ENCODE measurements around the gene ASXL3. TPM values are rescaled to one million over a fixed set of nuclear protein-coding genes. Genes with fewer than 3 reads are reported as not detected.

The ASXL3 gene
- polyA plus RNA-seq, 1 donor from 2014 or later = 15.2 TPM

GRCh38 chr18:33603454-33603853 lies 25.4 kb downstream of the ASXL3 start:
- H2AFZ ChIP-seq (ENCODE audit: low read depth, low read length) = no peak overlapping the region
- no peak overlapping the region for H3K9ac ChIP-seq (ENCODE audit: low read length)
- peaks cover 49% of the 10 kb centered on the region for H3K79me2 ChIP-seq (replicated peaks; ENCODE audit: insufficient read depth, low read length)
- H3F3A ChIP-seq (ENCODE audit: insufficient read depth, low read length, poor library complexity, severe bottlenecking) = no peaks in the 10 kb centered on the region
- H4K20me1 ChIP-seq (ENCODE audit: insufficient read depth) = no peaks in the 10 kb centered on the region
- H3K9me2 ChIP-seq (ENCODE audit: insufficient read depth, low read length) = no peaks in the 10 kb centered on the region
- TF ChIP-seq EZH2 (IDR thresholded peaks at IDR 0.05; ENCODE audit: borderline replicate concordance, insufficient read depth, low read length, poor library complexity, severe bottlenecking) (no peak), POLR2AphosphoS5 (IDR thresholded peaks at IDR 0.05) (no peak), RAD21 (conservative IDR thresholded peaks at IDR 0.05) (no peak), TAF1 (IDR thresholded peaks at IDR 0.05; ENCODE audit: low read depth) (no peak), EP300 (conservative IDR thresholded peaks at IDR 0.05; ENCODE audit: poor library complexity, severe bottlenecking) (no peak), SMC3 (conservative IDR thresholded peaks at IDR 0.05; ENCODE audit: poor library complexity) (no peak), MXI1 (conservative IDR thresholded peaks at IDR 0.05; ENCODE audit: poor library complexity, severe bottlenecking) (no peak)
- TF ChIP-seq, protein P1, sequence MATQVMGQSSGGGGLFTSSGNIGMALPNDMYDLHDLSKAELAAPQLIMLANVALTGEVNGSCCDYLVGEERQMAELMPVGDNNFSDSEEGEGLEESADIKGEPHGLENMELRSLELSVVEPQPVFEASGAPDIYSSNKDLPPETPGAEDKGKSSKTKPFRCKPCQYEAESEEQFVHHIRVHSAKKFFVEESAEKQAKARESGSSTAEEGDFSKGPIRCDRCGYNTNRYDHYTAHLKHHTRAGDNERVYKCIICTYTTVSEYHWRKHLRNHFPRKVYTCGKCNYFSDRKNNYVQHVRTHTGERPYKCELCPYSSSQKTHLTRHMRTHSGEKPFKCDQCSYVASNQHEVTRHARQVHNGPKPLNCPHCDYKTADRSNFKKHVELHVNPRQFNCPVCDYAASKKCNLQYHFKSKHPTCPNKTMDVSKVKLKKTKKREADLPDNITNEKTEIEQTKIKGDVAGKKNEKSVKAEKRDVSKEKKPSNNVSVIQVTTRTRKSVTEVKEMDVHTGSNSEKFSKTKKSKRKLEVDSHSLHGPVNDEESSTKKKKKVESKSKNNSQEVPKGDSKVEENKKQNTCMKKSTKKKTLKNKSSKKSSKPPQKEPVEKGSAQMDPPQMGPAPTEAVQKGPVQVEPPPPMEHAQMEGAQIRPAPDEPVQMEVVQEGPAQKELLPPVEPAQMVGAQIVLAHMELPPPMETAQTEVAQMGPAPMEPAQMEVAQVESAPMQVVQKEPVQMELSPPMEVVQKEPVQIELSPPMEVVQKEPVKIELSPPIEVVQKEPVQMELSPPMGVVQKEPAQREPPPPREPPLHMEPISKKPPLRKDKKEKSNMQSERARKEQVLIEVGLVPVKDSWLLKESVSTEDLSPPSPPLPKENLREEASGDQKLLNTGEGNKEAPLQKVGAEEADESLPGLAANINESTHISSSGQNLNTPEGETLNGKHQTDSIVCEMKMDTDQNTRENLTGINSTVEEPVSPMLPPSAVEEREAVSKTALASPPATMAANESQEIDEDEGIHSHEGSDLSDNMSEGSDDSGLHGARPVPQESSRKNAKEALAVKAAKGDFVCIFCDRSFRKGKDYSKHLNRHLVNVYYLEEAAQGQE (IDR thresholded peaks at IDR 0.05; ENCODE audit: borderline replicate concordance) = no peak
- TF ChIP-seq, protein P2, sequence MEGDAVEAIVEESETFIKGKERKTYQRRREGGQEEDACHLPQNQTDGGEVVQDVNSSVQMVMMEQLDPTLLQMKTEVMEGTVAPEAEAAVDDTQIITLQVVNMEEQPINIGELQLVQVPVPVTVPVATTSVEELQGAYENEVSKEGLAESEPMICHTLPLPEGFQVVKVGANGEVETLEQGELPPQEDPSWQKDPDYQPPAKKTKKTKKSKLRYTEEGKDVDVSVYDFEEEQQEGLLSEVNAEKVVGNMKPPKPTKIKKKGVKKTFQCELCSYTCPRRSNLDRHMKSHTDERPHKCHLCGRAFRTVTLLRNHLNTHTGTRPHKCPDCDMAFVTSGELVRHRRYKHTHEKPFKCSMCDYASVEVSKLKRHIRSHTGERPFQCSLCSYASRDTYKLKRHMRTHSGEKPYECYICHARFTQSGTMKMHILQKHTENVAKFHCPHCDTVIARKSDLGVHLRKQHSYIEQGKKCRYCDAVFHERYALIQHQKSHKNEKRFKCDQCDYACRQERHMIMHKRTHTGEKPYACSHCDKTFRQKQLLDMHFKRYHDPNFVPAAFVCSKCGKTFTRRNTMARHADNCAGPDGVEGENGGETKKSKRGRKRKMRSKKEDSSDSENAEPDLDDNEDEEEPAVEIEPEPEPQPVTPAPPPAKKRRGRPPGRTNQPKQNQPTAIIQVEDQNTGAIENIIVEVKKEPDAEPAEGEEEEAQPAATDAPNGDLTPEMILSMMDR (IDR thresholded peaks at IDR 0.05; ENCODE audit: poor library complexity, severe bottlenecking) = no peak
- H3K4me3 ChIP-seq (ENCODE audit: low read length) = no peak overlapping the region
- H3K4me2 ChIP-seq (ENCODE audit: low read length) = no peak overlapping the region
- no peak overlapping the region for H3K27ac ChIP-seq (ENCODE audit: low read length)
- no peaks in the 10 kb centered on the region for H3K9me3 ChIP-seq (ENCODE audit: low read length)
- no peaks in the 10 kb centered on the region for H3K36me3 ChIP-seq (ENCODE audit: insufficient read depth, low read length)
- H3K27me3 ChIP-seq (ENCODE audit: insufficient read depth, low read depth, low read length) = no peaks in the 10 kb centered on the region

- Histone ChIP-seq H3K36me3 (ENCODE audit: insufficient read depth, low read length) (no peaks in the 10 kb centered on the region), H3K9me3 (ENCODE audit: low read length) (no peaks in the 10 kb centered on the region), H3K9ac (ENCODE audit: low read length) (no peak overlapping the region), H3K4me3 (ENCODE audit: low read length) (no peak overlapping the region), H3K79me2 (replicated peaks; ENCODE audit: insufficient read depth, low read length) (peaks cover 43% of the 10 kb centered on the region), H3K27me3 (ENCODE audit: insufficient read depth, low read depth, low read length) (no peaks in the 10 kb centered on the region), H4K20me1 (ENCODE audit: insufficient read depth) (no peaks in the 10 kb centered on the region), H3K27ac (ENCODE audit: low read length) (no peak overlapping the region), H3F3A (ENCODE audit: insufficient read depth, low read length, poor library complexity, severe bottlenecking) (no peaks in the 10 kb centered on the region), H3K4me2 (ENCODE audit: low read length) (no peak overlapping the region), H2AFZ (ENCODE audit: low read depth, low read length) (no peak overlapping the region), H3K9me2 (ENCODE audit: insufficient read depth, low read length) (no peaks in the 10 kb centered on the region)
- no peak for TF ChIP-seq POLR2AphosphoS5 (IDR thresholded peaks at IDR 0.05)
Measured at GRCh38 chr18:33605250-33605649, 27.2 kb downstream of the ASXL3 start.

- no peaks in the 10 kb centered on the region for H3K9me2 ChIP-seq (ENCODE audit: insufficient read depth, low read length)
- H3K27ac ChIP-seq (ENCODE audit: low read length) = no peak overlapping the region
- no peak overlapping the region for H2AFZ ChIP-seq (ENCODE audit: low read depth, low read length)
- no peaks in the 10 kb centered on the region for H3F3A ChIP-seq (ENCODE audit: insufficient read depth, low read length, poor library complexity, severe bottlenecking)
- H3K36me3 ChIP-seq (ENCODE audit: insufficient read depth, low read length) = no peaks in the 10 kb centered on the region
- no peak overlapping the region for H3K4me3 ChIP-seq (ENCODE audit: low read length)
- no peaks in the 10 kb centered on the region for H3K27me3 ChIP-seq (ENCODE audit: insufficient read depth, low read depth, low read length)
- peaks cover 40% of the 10 kb centered on the region for H3K79me2 ChIP-seq (replicated peaks; ENCODE audit: insufficient read depth, low read length)
- H3K4me2 ChIP-seq (ENCODE audit: low read length) = no peak overlapping the region
- no peaks in the 10 kb centered on the region for H4K20me1 ChIP-seq (ENCODE audit: insufficient read depth)
- no peaks in the 10 kb centered on the region for H3K9me3 ChIP-seq (ENCODE audit: low read length)
- H3K9ac ChIP-seq (ENCODE audit: low read length) = no peak overlapping the region
- TF ChIP-seq TAF1 (IDR thresholded peaks at IDR 0.05; ENCODE audit: low read depth) = no peak
- no peak for TF ChIP-seq EP300 (conservative IDR thresholded peaks at IDR 0.05; ENCODE audit: poor library complexity, severe bottlenecking)
- TF ChIP-seq, protein P1 (IDR thresholded peaks at IDR 0.05; ENCODE audit: borderline replicate concordance) = no peak
- no peak for TF ChIP-seq SMC3 (conservative IDR thresholded peaks at IDR 0.05; ENCODE audit: poor library complexity)
- TF ChIP-seq, protein P2 (IDR thresholded peaks at IDR 0.05; ENCODE audit: poor library complexity, severe bottlenecking) = no peak
- no peak for TF ChIP-seq RAD21 (conservative IDR thresholded peaks at IDR 0.05)
- no peak for TF ChIP-seq MXI1 (conservative IDR thresholded peaks at IDR 0.05; ENCODE audit: poor library complexity, severe bottlenecking)
- TF ChIP-seq POLR2AphosphoS5 (IDR thresholded peaks at IDR 0.05) = no peak
- no peak for TF ChIP-seq EZH2 (IDR thresholded peaks at IDR 0.05; ENCODE audit: borderline replicate concordance, insufficient read depth, low read length, poor library complexity, severe bottlenecking)
Measured at GRCh38 chr18:33606621-33607020, 28.6 kb downstream of the ASXL3 start.

All from neural cell (in vitro differentiated cells).